ENCODE results near the gene MTERF4. TPM values are rescaled to one million over a fixed set of nuclear protein-coding genes. Genes with fewer than 3 reads are reported as not detected.

MTERF4 gene
- total and polyA plus RNA-seq, 10 of the 15 experiments (the other 5 are each of a cell fraction or from before 2014, with no cell fraction given), result 36.7 to 69.1 (median 45.5) TPM

- TF ChIP-seq IRF3 (IDR thresholded peaks at IDR 0.05), result no peak
- no peak for TF ChIP-seq FOS (IDR thresholded peaks at IDR 0.05; ENCODE audit: borderline replicate concordance, extremely low read depth, insufficient read length)
- TF ChIP-seq USF1 (IDR thresholded peaks at IDR 0.05; ENCODE audit: borderline replicate concordance, extremely low read length, insufficient read depth, low read depth, low read length), result no peak
- no peak for TF ChIP-seq SIX5 (IDR thresholded peaks at IDR 0.05; ENCODE audit: low read depth, low read length, severe bottlenecking)
- TF ChIP-seq ESRRA (IDR thresholded peaks at IDR 0.05; ENCODE audit: low read length), result no peak
- TF ChIP-seq NR2C1 (IDR thresholded peaks at IDR 0.05), result no peak
- no peak for TF ChIP-seq PAX8 (IDR thresholded peaks at IDR 0.05)
- no peak for TF ChIP-seq ZNF274 (IDR thresholded peaks at IDR 0.05; ENCODE audit: insufficient read depth, insufficient read length)
- TF ChIP-seq CHD1 (IDR thresholded peaks at IDR 0.05; ENCODE audit: low read depth, low read length), result no peak
- TF ChIP-seq POU2F2 (IDR thresholded peaks at IDR 0.05; ENCODE audit: borderline replicate concordance, low read depth, low read length), result peak; percentile 15; the same call in 1 of the 3 replicates
- no peak for TF ChIP-seq USF2 (IDR thresholded peaks at IDR 0.05; ENCODE audit: borderline replicate concordance, low read depth, low read length)
- no peak for TF ChIP-seq TCF7 (IDR thresholded peaks at IDR 0.05; ENCODE audit: borderline replicate concordance)
- TF ChIP-seq ZBTB40 (IDR thresholded peaks at IDR 0.05; ENCODE audit: borderline replicate concordance), result no peak
- no peak for TF ChIP-seq TCF3 (IDR thresholded peaks at IDR 0.05; ENCODE audit: borderline replicate concordance, insufficient read depth, low read depth, low read length)
- no peak for TF ChIP-seq HDGF (IDR thresholded peaks at IDR 0.05)
- no peak for TF ChIP-seq CBX3 (IDR thresholded peaks at IDR 0.05; ENCODE audit: borderline replicate concordance, low read depth)
- TF ChIP-seq HCFC1 (IDR thresholded peaks at IDR 0.05; ENCODE audit: low read length), result no peak
- TF ChIP-seq BMI1 (IDR thresholded peaks at IDR 0.05; ENCODE audit: borderline replicate concordance), result no peak
- peak; percentile 69 for TF ChIP-seq EED (IDR thresholded peaks at IDR 0.05; ENCODE audit: low read depth)
- no peak for TF ChIP-seq YBX1 (IDR thresholded peaks at IDR 0.05)
- TF ChIP-seq GABPA (IDR thresholded peaks at IDR 0.05; ENCODE audit: low read depth), result no peak
- TF ChIP-seq EP300 (IDR thresholded peaks at IDR 0.05; ENCODE audit: borderline replicate concordance in 1 of 2, control insufficient read depth in 1 of 2, low read depth in 2 of 2, low read length in 2 of 2), result peak in 1 of 2 experiments; percentile 13; a peak in 1 of 4 replicates
- TF ChIP-seq HDAC6 (IDR thresholded peaks at IDR 0.05; ENCODE audit: unreplicated experiment), result no peak
Observed at GRCh38 chr2:241112592-241112991, 10.5 kb upstream of the MTERF4 start (continued).
